Small intestine (tissue), 7 donors: ENCODE data around the gene MTHFD1. TPM values are rescaled to one million over a fixed set of nuclear protein-coding genes. Genes with fewer than 3 reads are reported as not detected.
A peak's percentile ranks its signal among the peaks of the same experiment; 100 is the strongest.
"Not testable (repeated sequence)": the region's sequence is repeated elsewhere in the genome, so short reads cannot be mapped to it uniquely, and the experiment has no call there.

Experiments
- DNase-seq, 2 donors: peaks; one replicate each; pipeline versions ENCODE4 v3.0.0 to v3.0.0-alpha.2; 2013
- FAIRE-seq: peaks from 2 replicates; lab custom pipeline; 2012; peaks lifted over from hg19 to GRCh38; lab: Jason Lieb, UNC
- H3K27ac ChIP-seq, 3 donors: one replicate each; pipeline ENCODE4 v1.5.1; 2013; ENCODE audit warnings: low read length in 2 of 3, mild to moderate bottlenecking in 2 of 3, control low read depth in 1 of 3, inconsistent platforms in 1 of 3, low read depth in 1 of 3, moderate library complexity in 1 of 3
- H3K27me3 ChIP-seq, 3 donors: one replicate each; pipeline ENCODE4 v1.6.1; 2013; ENCODE audit warnings: low read length in 3 of 3, inconsistent platforms in 1 of 3; ENCODE audit not compliant: control insufficient read depth in 3 of 3, insufficient read depth in 3 of 3
- H3K36me3 ChIP-seq, 3 donors: one replicate each; pipeline ENCODE4 v1.6.1; 2013; ENCODE audit warnings: low read length in 3 of 3, inconsistent platforms in 1 of 3, low read depth in 1 of 3, mild to moderate bottlenecking in 1 of 3, moderate library complexity in 1 of 3; ENCODE audit not compliant: control insufficient read depth in 3 of 3, insufficient read depth in 2 of 3
- H3K4me1 ChIP-seq, 3 donors: one replicate each; pipeline ENCODE4 v1.6.1; 2013; ENCODE audit warnings: low read length in 2 of 3, inconsistent platforms in 1 of 3, low read depth in 1 of 3, mild to moderate bottlenecking in 1 of 3, moderate library complexity in 1 of 3; ENCODE audit not compliant: control insufficient read depth in 3 of 3, insufficient read depth in 2 of 3
- H3K4me3 ChIP-seq, 3 donors: one replicate each; pipeline ENCODE4 v1.5.1; 2013; ENCODE audit warnings: low read length in 3 of 3, control low read depth in 1 of 3, inconsistent platforms in 1 of 3, low read depth in 1 of 3, mild to moderate bottlenecking in 1 of 3, moderate library complexity in 1 of 3
- H3K9me3 ChIP-seq, 2 donors: one replicate each; pipeline ENCODE4 v1.6.1; 2013; ENCODE audit warnings: low read depth in 1 of 2, low read length in 1 of 2; ENCODE audit not compliant: control insufficient read depth in 2 of 2, insufficient read depth in 1 of 2
- WGBS, 3 donors: extraction: QIAGEN DNeasy Blood & Tissue Kit; methylation state at CpG; one replicate each; pipeline ENCODE4 v1.1.7; 2013; 5-methylcytosine and 5-hydroxymethylcytosine counted together
- polyA plus RNA-seq, 4 donors: library from polyadenylated mRNA; stranded (reverse) in 3 of 4; unstranded in 1 of 4; fragments of 200-250 nt in 3 of 4; fragments of 120-200 nt in 1 of 4; gene quantifications; one replicate each; pipeline versions ENCODE4 v1.2.1 to v1.2.3, GENCODE V29; 2013
- donor health status: healthy with polysubstance abuse.
- donor health status: control.
- donor health status: control.
- donor health status: Bipolar disorder and iron deficiency.
- donor health status: healthy.

MTHFD1 gene
- polyA plus RNA-seq, 4 donors, result 12.4 to 62.2 (median 32.1) TPM

- 95 to 97% (median 97%) methylated on average over 9 of the region's 9 CpGs for whole genome bisulfite sequencing, 3 donors
- not testable (repeated sequence) for H3K9me3 ChIP-seq, H3K36me3 ChIP-seq, H3K27me3 ChIP-seq, DNase-seq, H3K27ac ChIP-seq, H3K4me1 ChIP-seq, H3K4me3 ChIP-seq, FAIRE-seq
Observed at GRCh38 chr14:64365358-64365889, 22.7 kb upstream of the MTHFD1 start.

DNA sequence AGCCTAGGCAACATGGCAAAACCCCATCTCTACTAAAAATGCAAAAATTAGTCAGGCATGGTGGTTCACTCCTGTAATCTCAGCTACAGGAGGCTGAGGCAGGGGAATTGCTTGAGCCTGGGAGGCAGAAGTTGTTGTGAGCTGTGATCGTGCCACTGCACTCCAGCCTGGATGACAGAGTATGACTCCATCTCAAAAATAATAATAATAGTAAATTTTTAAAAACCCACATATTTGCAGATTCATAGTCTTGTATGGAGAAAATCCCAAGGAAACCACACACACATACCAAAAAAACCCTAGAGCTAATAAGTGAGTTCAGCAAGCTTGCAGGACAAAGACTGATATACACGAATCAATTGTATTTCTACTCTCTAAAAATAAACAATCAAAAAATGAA, 19.0 kb upstream of the MTHFD1 start:
- Histone ChIP-seq H3K4me1 (no peaks in the 10 kb centered on the region), H3K36me3 (no peaks in the 10 kb centered on the region), H3K4me3 (no peak overlapping the region), H3K27me3 (no peaks in the 10 kb centered on the region), H3K27ac (no peak overlapping the region), H3K9me3 (no peaks in the 10 kb centered on the region)
- FAIRE-seq, result no peak
- 90 to 97% (median 95%) methylated on average over 2 of the region's 2 CpGs for WGBS, 3 donors
- no peak for DNase-seq

- FAIRE-seq, result no peak
- WGBS, 3 donors, result 2 to 3% (median 3%) methylated on average over 28 of the region's 28 CpGs
Observed at GRCh38 chr14:64387232-64387781, 846 bp upstream of the MTHFD1 start.

DNA sequence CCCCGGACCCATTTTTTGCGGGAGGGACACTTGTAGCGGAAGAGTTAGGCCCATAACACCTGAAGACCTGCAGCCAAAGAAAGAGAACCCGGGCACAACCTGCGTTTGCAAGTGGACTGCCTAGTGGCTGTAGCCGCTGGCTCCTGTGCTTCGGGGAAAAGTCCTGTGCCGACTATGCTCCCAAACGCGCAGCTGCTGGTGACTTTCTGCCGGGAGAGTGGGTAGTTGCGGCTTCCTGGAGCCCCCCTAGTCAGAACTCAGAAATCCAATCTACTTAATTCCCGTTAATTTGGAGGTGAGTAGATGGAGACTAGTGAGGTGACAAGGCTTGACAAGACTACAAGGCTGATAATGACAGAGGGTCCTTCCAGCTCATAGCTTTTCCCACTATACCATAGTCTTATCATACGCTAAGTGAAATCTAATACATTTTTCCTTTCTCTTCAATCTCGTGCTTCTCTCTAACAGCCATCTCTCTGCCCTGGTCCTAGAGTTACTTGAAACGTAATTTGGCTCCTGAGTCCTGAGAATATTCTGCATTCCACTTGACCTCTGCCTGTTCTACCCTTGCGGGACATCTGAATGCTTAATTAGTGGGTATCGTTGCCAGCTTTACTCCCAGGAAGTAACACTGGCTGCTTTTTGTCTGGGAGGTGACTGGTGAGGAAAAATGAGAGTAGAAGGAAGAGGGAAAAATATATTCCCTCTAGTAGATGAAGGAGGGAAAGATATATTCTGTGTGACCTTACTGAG, 556 bp downstream of the MTHFD1 start:
- H3K36me3 ChIP-seq, result peaks cover 0 to 13% (median 0%) of the 10 kb centered on the region in 3 donors
- H3K9me3 ChIP-seq, result no peaks in the 10 kb centered on the region
- DNase-seq (peak in 1 of 2 donors; percentile 28), FAIRE-seq (no peak)
- H3K27me3 ChIP-seq, result no peaks in the 10 kb centered on the region
- peaks cover 0 to 6% (median 0%) of the 10 kb centered on the region in 3 donors for H3K4me1 ChIP-seq
- 0 to 1% (median 1%) methylated on average over 16 to 18 of the region's 18 CpGs for WGBS, 3 donors
- peak overlapping the region; percentile 64 to 82 (median 76) for H3K4me3 ChIP-seq
- H3K27ac ChIP-seq, result peak overlapping the region; percentile 22 to 95 (median 84)

More at GRCh38 chr14:64387232-64387781, 846 bp upstream of the MTHFD1 start:
- H3K4me1 ChIP-seq, result peaks cover 0 to 6% (median 0%) of the 10 kb centered on the region in 3 donors
- H3K9me3 ChIP-seq, result no peaks in the 10 kb centered on the region
- H3K27ac ChIP-seq, result peak overlapping the region; percentile 58 to 95 (median 84)
- peaks cover 0 to 8% (median 0%) of the 10 kb centered on the region in 3 donors for H3K36me3 ChIP-seq
- H3K27me3 ChIP-seq, result no peaks in the 10 kb centered on the region
- DNase-seq, result peak in 1 of 2 donors; percentile 10
- H3K4me3 ChIP-seq, result peak overlapping the region; percentile 64 to 82 (median 76)

DNA sequence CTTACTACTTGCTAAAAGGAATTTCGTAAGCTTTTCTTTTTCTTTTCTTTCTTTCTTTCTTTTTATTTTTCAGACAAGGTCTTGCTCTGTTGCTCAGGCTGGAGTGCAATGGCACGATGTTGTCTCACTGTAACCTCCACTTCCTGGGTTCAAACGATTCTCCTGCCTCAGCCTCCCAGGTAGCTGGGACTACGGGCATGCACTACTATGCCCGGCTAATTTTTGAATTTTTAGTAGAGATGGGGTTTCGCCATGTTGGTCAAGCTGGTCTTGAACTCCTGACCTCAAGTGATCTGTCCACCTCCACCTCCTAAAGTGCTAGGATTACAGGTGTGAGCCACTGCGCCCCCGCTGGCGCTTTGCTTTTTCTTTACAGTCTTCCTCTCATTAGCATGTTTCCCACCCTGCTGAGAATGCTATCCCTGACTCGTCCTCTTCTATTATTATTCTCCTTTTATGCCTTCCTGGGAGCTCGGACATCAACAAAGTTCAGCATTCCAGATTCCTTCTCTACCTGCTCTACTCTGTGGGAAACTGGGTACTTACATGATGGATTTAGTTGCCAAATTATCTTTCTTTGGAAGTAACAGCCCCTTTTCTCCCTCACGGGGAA, 3.1 kb downstream of the MTHFD1 start:
- Histone ChIP-seq H3K27me3 (no peaks in the 10 kb centered on the region), H3K4me3 (no peak overlapping the region), H3K27ac (no peak overlapping the region), H3K36me3 (peaks cover 0 to 15% (median 0%) of the 10 kb centered on the region in 3 donors), H3K4me1 (peaks cover 0 to 6% (median 0%) of the 10 kb centered on the region in 3 donors), H3K9me3 (no peaks in the 10 kb centered on the region)
- DNase-seq, result no peak
- WGBS, 3 donors, result 90 to 94% (median 92%) methylated on average over 12 of the region's 12 CpGs
- FAIRE-seq, result no peak

- H3K27me3 ChIP-seq, result no peaks in the 10 kb centered on the region
- peaks cover 0 to 5% (median 0%) of the 10 kb centered on the region in 3 donors for H3K4me1 ChIP-seq
- H3K9me3 ChIP-seq, result no peaks in the 10 kb centered on the region
- H3K36me3 ChIP-seq, result peaks cover 0 to 15% (median 0%) of the 10 kb centered on the region in 3 donors
- DNase-seq, result no peak
- 82 to 95% (median 92%) methylated on average over 2 of the region's 2 CpGs for WGBS, 3 donors
- H3K27ac ChIP-seq, result no peak overlapping the region
- no peak overlapping the region for H3K4me3 ChIP-seq
- FAIRE-seq, result no peak
Observed at GRCh38 chr14:64391986-64392385, 3.8 kb downstream of the MTHFD1 start.

DNA sequence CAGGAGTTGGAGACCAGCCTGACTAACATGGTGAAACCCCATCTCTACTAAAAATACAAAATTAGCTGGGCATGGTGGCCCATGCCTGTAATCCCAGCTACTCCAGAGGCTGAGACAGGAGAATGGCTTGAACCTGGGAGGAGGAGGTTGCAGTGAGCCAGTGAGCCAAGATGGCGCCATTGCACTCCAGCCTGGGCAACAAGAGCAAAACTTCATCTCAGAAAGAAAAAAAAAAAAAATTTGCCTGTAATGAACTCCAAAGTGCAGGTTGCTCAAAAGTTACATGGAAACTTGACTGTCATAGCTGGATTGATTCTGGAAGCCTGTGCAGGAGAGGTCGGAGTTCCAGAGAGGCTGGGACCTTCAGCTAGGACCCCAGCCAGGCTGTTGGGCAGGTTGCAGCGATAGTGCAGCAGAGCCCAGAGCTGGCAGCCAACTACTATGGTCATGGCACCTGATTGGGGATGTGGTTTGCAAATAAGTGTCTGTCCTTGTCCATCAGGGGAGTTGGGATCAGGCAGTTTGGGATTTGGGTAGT, 5.1 kb downstream of the MTHFD1 start:
- DNase-seq, result not testable (repeated sequence)

DNA sequence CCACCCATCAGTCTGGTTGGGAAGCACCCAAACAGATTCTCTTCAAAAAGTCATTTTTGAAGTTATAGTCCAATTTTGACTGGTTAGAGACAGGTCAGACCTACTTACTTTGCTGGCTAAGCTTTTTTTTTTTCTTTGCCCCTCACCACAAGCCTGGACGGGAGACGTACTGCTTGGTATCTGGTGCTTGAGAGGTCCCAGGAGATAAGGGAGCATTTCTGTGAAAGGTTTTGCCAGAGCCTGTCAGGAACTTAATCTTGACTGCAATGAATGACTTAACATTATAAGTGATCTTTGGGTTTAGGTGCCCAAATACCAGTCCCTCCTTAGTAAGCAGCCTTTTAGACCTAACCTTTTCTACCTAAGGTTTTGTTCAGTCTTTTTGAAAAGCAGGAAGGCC, 6.3 kb downstream of the MTHFD1 start:
- H3K4me3 ChIP-seq, result no peak overlapping the region
- FAIRE-seq, result no peak
- H3K27me3 ChIP-seq, result no peaks in the 10 kb centered on the region
- no peaks in the 10 kb centered on the region for H3K9me3 ChIP-seq
- no peak overlapping the region for H3K27ac ChIP-seq
- WGBS, 3 donors, result 88 to 95% (median 93%) methylated on average over 2 of the region's 2 CpGs
- DNase-seq, result no peak
- peaks cover 0 to 13% (median 0%) of the 10 kb centered on the region in 3 donors for H3K36me3 ChIP-seq
- H3K4me1 ChIP-seq, result no peaks in the 10 kb centered on the region

More for the DNA sequence above, 5.1 kb downstream of the MTHFD1 start:
- not testable (repeated sequence) for H3K4me1 ChIP-seq, H3K27ac ChIP-seq, H3K27me3 ChIP-seq, FAIRE-seq, H3K4me3 ChIP-seq, H3K9me3 ChIP-seq
- 97 to 98% (median 98%) methylated on average over 3 of the region's 3 CpGs for WGBS, 3 donors
- peaks cover 0 to 13% (median 0%) of the 10 kb centered on the region in 3 donors for H3K36me3 ChIP-seq
